Upper lobe of right lung (tissue), 1 donor: ENCODE results near the gene MYORG. TPM values are rescaled to one million over a fixed set of nuclear protein-coding genes. Genes with fewer than 3 reads are reported as not detected.
"Not testable (repeated sequence)": the region's sequence is repeated elsewhere in the genome, so short reads cannot be mapped to it uniquely, and the experiment has no call there.

ENCODE experiments used
- ATAC-seq: fragments of 200-7000 bp; cut with Tn5 transposase; one replicate; pipeline ENCODE4 v1.9.1; 2020; ENCODE audit warnings: mild to moderate bottlenecking, moderate library complexity
- DNase-seq: peaks from one replicate; pipeline ENCODE4 v3.0.0-alpha.2; 2020
- H3K27ac ChIP-seq: fragments of 200-600 bp; one replicate; pipeline ENCODE4 v1.8.0; 2022
- H3K27me3 ChIP-seq: fragments of 200-600 bp; one replicate; pipeline ENCODE4 v1.8.0; 2022; ENCODE audit warnings: mild to moderate bottlenecking
- H3K36me3 ChIP-seq: fragments of 200-600 bp; one replicate; pipeline ENCODE4 v1.8.0; 2022
- H3K4me1 ChIP-seq: fragments of 200-600 bp; one replicate; pipeline ENCODE4 v1.8.0; 2022
- H3K4me3 ChIP-seq: fragments of 200-600 bp; one replicate; pipeline ENCODE4 v1.8.0; 2022; ENCODE audit warnings: mild to moderate bottlenecking
- H3K9me3 ChIP-seq: fragments of 200-600 bp; one replicate; pipeline ENCODE4 v1.8.0; 2022
- intact Hi-C: fragments of 100-400 bp; cut with DNase I; formaldehyde crosslinking; loops from one replicate; pipeline ENCODE4 v1.11.0; 2022
- total RNA-seq: library from RNA; stranded (reverse); fragmentation: NEBNext Ultra II Directional; extraction: Animal tissue kit (Norgen Biotek cat#: 25700); gene quantifications from one replicate; pipeline ENCODE4 v1.2.1, GENCODE V29; 2021
- TF ChIP-seq, protein P1 (sequence below): fragments of 200-600 bp; IDR thresholded peaks from one replicate; pipeline ENCODE4 v1.8.0; 2022; ENCODE audit warnings: antibody characterized with exemption
- donor health status: DM: no; HTN: yes; CAD: no; lungs with severe emphysema.

MYORG gene
- total RNA-seq, 1 donor from 2014 or later, result 6.9 TPM

- ATAC-seq (no peak), DNase-seq (no peak)
- intact Hi-C loops, result no loop called here
- no peak overlapping the region for H3K4me3 ChIP-seq
- H3K9me3 ChIP-seq, result no peaks in the 10 kb centered on the region
- H3K27ac ChIP-seq, result no peak overlapping the region
- TF ChIP-seq, protein P1, sequence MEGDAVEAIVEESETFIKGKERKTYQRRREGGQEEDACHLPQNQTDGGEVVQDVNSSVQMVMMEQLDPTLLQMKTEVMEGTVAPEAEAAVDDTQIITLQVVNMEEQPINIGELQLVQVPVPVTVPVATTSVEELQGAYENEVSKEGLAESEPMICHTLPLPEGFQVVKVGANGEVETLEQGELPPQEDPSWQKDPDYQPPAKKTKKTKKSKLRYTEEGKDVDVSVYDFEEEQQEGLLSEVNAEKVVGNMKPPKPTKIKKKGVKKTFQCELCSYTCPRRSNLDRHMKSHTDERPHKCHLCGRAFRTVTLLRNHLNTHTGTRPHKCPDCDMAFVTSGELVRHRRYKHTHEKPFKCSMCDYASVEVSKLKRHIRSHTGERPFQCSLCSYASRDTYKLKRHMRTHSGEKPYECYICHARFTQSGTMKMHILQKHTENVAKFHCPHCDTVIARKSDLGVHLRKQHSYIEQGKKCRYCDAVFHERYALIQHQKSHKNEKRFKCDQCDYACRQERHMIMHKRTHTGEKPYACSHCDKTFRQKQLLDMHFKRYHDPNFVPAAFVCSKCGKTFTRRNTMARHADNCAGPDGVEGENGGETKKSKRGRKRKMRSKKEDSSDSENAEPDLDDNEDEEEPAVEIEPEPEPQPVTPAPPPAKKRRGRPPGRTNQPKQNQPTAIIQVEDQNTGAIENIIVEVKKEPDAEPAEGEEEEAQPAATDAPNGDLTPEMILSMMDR, result no peak
- H3K27me3 ChIP-seq, result no peaks in the 10 kb centered on the region
- H3K4me1 ChIP-seq, result peaks cover 6% of the 10 kb centered on the region
- peaks cover 34% of the 10 kb centered on the region for H3K36me3 ChIP-seq
Measured at GRCh38 chr9:34338665-34339385, 37.9 kb downstream of the MYORG start.

GRCh38 chr9:34338079-34338478 lies 38.6 kb downstream of the MYORG start:
- H3K27ac ChIP-seq, H3K27me3 ChIP-seq, H3K9me3 ChIP-seq, H3K4me3 ChIP-seq, DNase-seq, intact Hi-C loops, H3K4me1 ChIP-seq, ATAC-seq: not testable (repeated sequence)
- peaks cover 34% of the 10 kb centered on the region for H3K36me3 ChIP-seq

DNA sequence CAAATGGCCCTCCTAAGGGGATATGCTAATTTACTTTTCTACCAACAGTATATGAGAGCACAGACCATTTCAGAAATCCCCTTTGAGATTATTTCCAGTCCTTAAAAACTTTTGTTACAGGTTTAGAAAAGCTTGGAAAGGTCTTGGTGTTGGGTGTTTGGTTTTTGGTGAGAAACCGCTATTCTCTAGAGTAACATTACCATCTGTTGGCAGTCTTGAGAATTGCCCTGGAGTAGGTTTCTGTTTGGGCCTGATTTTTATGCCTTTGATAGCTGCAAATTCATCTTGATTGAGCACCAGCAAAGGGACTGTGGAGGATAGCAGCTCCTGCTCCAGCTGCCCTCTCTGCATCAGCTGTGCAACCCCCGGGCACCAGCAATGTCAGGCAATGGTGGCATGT lies 39.3 kb downstream of the MYORG start:
- ATAC-seq, result no peak
- peaks cover 34% of the 10 kb centered on the region for H3K36me3 ChIP-seq

GRCh38 chr9:34335376-34335775 lies 41.3 kb downstream of the MYORG start:
- Histone ChIP-seq H3K4me3 (no peak overlapping the region), H3K9me3 (no peaks in the 10 kb centered on the region), H3K36me3 (peaks cover 28% of the 10 kb centered on the region), H3K27ac (no peak overlapping the region), H3K27me3 (no peaks in the 10 kb centered on the region), H3K4me1 (no peaks in the 10 kb centered on the region)
- ATAC-seq (no peak), DNase-seq (no peak)
- intact Hi-C loops, result no loop called here
- TF ChIP-seq, protein P1, result no peak

More for the DNA sequence above, 39.3 kb downstream of the MYORG start:
- H3K27me3 ChIP-seq, result no peaks in the 10 kb centered on the region
- H3K4me3 ChIP-seq, result no peak overlapping the region
- no peak for DNase-seq
- TF ChIP-seq, protein P1, result no peak
- H3K9me3 ChIP-seq, result no peaks in the 10 kb centered on the region
- intact Hi-C loops, result no loop called here
- no peak overlapping the region for H3K27ac ChIP-seq
- H3K4me1 ChIP-seq, result peaks cover 3% of the 10 kb centered on the region

DNA sequence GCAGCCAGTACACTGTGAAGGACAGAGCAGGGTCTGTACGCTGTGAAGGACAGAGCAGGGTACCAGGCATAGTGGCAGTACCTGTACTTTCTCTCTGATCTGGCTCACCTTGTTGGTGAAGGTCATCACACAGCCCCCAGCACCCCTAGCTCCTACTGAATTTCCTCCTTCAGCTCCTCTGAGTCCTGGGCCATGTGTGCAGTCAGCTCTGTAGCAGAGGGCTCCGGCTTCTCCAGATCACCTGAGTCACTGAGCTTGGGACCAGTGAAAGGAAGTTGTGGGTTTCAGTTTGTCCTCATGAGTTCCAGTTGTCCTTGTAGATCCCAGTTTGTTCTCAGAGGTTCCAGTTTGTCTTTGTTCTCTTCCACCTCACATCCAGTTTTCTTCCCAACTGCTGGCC lies 41.8 kb downstream of the MYORG start:
- ATAC-seq (no peak), DNase-seq (no peak)
- no peaks in the 10 kb centered on the region for H3K9me3 ChIP-seq
- no peaks in the 10 kb centered on the region for H3K27me3 ChIP-seq
- TF ChIP-seq, protein P1, result no peak
- peaks cover 24% of the 10 kb centered on the region for H3K36me3 ChIP-seq
- no peaks in the 10 kb centered on the region for H3K4me1 ChIP-seq
- intact Hi-C loops, result no loop called here
- no peak overlapping the region for H3K4me3 ChIP-seq
- no peak overlapping the region for H3K27ac ChIP-seq

DNA sequence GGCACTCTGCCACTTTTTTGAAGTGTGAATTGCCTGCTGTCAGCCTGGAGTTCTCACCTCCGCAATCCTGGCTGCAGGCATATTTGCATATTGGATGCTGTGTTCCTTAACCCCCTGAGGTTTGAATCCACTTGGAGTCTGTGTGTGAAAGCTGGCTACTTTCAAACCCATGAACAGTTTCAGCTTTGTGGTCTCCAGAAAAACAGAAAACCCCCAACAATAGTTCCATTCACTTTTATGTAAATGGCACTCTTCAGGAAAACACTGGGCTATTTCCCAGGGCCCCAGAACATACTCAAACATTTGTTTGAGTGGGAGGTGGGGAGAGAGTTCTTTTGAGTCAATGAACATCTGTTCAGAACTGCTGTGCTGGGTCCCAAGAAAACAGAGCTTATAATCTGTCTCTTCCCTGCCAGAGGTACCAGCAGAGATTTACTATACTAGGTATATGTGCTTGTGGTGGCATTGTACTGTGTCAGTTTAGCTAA lies 42.3 kb downstream of the MYORG start:
- DNase-seq, result no peak
- Histone ChIP-seq H3K27ac (no peak overlapping the region), H3K9me3 (no peaks in the 10 kb centered on the region), H3K4me3 (no peak overlapping the region), H3K36me3 (peaks cover 18% of the 10 kb centered on the region), H3K4me1 (no peaks in the 10 kb centered on the region), H3K27me3 (no peaks in the 10 kb centered on the region)
- ATAC-seq, result no peak
- intact Hi-C loops, result no loop called here
- TF ChIP-seq, protein P1, result no peak
